ENCODE measurements around the gene RABEP2.
"Not testable (repeated sequence)": the region's sequence is repeated elsewhere in the genome, so short reads cannot be mapped to it uniquely, and the experiment has no call there.

RABEP2 gene

DNA sequence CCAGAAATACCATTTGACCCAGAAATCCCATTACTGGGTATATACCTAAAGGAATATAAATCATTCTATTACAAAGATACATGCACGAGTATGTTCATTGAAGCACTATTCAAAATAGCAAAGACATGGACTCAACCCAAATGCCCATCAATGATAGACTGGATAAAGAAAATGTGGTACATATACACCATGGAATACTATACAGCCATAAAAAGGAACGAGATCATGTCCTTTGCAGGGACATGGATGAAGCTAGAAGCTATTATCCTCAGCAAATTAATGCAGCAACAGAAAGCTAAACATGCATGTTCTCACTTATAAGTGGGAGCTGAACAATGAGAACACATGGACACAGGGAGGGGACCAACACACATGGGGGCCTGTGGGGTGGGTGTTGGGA lies 1.2 kb upstream of the RABEP2 start:
- not testable (repeated sequence) for H3K36me3 ChIP-seq (ENCODE audit: insufficient read depth, low read length); H3K4me1 ChIP-seq (ENCODE audit: insufficient read depth, low read length); H3K27me3 ChIP-seq (ENCODE audit: insufficient read depth, low read length); H3K9me3 ChIP-seq (ENCODE audit: low read length); H2AFZ ChIP-seq (ENCODE audit: low read depth, low read length)
- H3K4me3 ChIP-seq (ENCODE audit: low read length) = peak overlapping the region; percentile 57

DNA sequence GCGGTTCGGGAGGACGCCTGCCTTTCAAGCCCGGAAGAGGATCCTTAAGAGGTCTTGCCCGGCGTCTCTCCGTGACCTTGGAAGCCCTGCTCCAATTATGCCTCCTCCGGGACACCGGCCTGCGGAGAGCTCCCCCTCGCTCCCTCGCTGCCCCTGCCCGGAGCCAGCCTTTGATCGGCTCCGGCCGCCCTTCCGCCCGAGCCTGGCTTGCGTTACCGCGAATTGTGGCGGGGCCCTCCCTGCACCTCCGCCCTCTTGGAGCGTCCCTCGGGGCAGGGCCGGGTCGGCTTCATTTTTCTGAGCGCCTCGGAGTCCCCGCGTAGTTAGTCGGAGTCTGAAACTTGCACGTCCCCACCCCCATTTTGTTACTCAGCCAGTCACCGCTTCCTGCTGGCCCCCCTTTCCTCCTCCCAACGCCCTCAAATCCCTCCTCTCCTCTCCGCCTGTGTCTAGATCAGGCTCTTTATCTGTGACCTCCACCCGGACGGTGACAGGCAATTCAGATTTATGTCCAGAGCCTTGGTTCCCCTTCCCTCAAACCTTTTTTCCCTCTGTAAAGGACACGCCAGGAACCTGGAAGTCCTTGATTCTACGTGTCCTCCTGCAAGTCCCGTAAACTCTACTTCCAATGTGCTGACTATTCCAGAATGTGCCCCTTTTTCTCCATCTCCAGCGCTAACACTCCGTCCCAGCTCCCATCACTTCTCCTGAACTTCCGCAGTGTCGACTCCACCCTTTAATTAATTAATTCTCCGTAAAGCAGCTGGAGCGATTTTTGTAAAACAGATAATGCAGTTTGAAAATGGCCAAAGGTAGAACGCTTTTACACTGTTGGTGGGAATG lies 569 bp upstream of the RABEP2 start:
- peaks cover 3% of the 10 kb centered on the region for H3K36me3 ChIP-seq (ENCODE audit: insufficient read depth, low read length)
- peaks cover 2% of the 10 kb centered on the region for H3K4me1 ChIP-seq (ENCODE audit: insufficient read depth, low read length)
- no peaks in the 10 kb centered on the region for H3K9me3 ChIP-seq (ENCODE audit: low read length)
- H3K27me3 ChIP-seq (ENCODE audit: insufficient read depth, low read length) = no peaks in the 10 kb centered on the region
- H2AFZ ChIP-seq (ENCODE audit: low read depth, low read length) = peak overlapping the region; percentile 97
- H3K4me3 ChIP-seq (ENCODE audit: low read length) = peak overlapping the region; percentile 57

DNA sequence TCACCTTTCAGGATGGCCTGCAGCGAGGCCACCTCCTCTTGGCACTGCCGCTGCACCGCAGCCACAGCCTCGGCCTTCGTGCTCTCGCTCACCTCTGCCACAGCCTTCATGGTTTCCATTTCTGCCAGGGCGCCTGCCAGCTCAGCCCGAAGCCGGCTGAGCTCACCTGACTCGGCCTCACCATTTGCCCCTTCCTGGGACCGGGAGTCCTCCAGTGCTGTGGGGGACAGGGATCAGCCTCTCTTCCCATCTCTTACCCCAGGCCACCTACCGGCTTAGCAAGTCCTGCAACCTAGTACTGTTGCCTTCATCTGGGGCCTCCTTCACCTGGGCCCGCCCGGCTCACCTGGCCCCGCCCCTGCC lies 658 bp downstream of the RABEP2 start:
- peaks cover 3% of the 10 kb centered on the region for H3K36me3 ChIP-seq (ENCODE audit: insufficient read depth, low read length)
- H3K9me3 ChIP-seq (ENCODE audit: low read length) = no peaks in the 10 kb centered on the region
- peak overlapping the region; percentile 97 for H2AFZ ChIP-seq (ENCODE audit: low read depth, low read length)
- H3K27me3 ChIP-seq (ENCODE audit: insufficient read depth, low read length) = no peaks in the 10 kb centered on the region
- peak overlapping the region; percentile 57 for H3K4me3 ChIP-seq (ENCODE audit: low read length)
- no peaks in the 10 kb centered on the region for H3K4me1 ChIP-seq (ENCODE audit: insufficient read depth, low read length)

DNA sequence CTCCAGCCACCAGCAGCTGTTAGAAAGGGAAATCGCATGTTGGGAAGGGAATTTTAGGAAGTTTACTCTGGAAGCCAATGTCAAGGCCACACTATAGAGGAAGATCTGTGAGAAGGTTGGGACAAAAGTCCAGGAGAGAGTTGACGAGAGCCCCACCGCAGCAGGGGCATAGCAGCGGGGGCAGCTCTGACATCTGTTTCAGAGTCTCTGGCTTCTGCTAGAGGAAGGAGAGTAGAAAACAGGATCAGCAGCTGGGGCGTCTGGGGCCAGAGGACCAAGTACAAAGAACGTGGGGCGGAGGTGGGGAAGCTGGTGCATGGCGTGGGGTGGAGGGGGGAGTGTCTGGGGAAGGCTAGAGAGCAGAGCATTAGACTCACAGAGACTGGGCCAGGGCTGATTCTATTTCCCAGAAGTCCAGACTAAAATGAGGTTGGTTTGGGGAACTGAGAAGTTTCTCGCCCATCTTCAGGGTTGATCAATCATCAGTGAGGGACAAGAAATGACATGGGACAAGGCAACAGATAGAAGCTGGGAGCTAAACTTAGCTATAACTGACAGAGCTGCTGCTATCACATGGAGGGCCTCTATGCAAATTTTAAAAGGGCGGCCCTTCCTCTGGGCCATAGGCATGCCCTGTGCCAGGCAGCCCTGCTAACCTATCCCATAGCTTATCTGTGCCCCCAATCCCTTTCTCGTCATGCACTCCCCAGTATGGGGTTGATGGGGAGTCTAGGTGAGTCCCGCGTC lies 1.2 kb downstream of the RABEP2 start:
- peak overlapping the region; percentile 57 for H3K4me3 ChIP-seq (ENCODE audit: low read length)
- H3K4me1 ChIP-seq (ENCODE audit: insufficient read depth, low read length) = no peaks in the 10 kb centered on the region
- H3K27me3 ChIP-seq (ENCODE audit: insufficient read depth, low read length) = no peaks in the 10 kb centered on the region
- H2AFZ ChIP-seq (ENCODE audit: low read depth, low read length) = no peak overlapping the region
- H3K36me3 ChIP-seq (ENCODE audit: insufficient read depth, low read length) = peaks cover 5% of the 10 kb centered on the region
- no peaks in the 10 kb centered on the region for H3K9me3 ChIP-seq (ENCODE audit: low read length)

DNA sequence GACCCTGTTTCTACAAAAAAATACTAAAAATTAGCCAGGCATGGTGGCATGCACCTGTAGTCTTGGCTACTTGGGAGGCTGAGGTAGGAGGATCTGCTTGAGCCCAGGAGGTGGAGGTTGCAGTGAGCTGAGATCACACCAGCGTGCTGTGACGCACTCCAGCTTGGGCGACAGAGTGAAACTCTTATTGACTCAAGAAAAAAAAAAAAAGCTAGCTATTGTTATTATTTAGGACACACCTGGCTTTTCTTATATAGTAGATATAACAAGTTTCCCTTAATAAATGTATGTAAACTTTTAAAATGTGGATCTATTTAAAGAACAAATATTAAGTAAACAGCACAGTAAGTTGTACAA lies 1.8 kb downstream of the RABEP2 start:
- H3K4me1 ChIP-seq (ENCODE audit: insufficient read depth, low read length) = no peaks in the 10 kb centered on the region
- no peaks in the 10 kb centered on the region for H3K9me3 ChIP-seq (ENCODE audit: low read length)
- no peak overlapping the region for H2AFZ ChIP-seq (ENCODE audit: low read depth, low read length)
- H3K36me3 ChIP-seq (ENCODE audit: insufficient read depth, low read length) = peaks cover 7% of the 10 kb centered on the region
- H3K27me3 ChIP-seq (ENCODE audit: insufficient read depth, low read length) = no peaks in the 10 kb centered on the region
- no peak overlapping the region for H3K4me3 ChIP-seq (ENCODE audit: low read length)

DNA sequence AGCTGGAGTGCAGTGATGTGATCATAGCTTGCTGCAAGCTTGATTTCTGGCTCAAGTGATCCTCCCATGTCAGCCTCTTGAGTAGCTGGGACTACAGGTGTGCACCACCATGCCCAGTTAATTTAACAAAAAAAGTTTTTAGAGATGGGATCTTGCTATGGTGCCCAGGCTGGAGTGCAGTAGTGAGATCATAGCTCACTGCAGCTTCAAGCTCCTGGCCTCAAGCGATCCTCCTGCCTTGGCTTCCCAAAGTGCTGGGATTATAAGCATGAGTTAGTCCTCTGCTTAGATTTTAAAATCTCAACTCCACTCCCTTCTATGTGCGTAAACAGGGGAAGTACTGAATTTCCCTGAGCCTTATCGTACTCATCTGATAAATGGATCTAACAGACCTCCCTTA lies 6.3 kb downstream of the RABEP2 start:
- Histone ChIP-seq H2AFZ (ENCODE audit: low read depth, low read length) (no peak overlapping the region), H3K4me3 (ENCODE audit: low read length) (no peak overlapping the region), H3K9me3 (ENCODE audit: low read length) (no peaks in the 10 kb centered on the region)

DNA sequence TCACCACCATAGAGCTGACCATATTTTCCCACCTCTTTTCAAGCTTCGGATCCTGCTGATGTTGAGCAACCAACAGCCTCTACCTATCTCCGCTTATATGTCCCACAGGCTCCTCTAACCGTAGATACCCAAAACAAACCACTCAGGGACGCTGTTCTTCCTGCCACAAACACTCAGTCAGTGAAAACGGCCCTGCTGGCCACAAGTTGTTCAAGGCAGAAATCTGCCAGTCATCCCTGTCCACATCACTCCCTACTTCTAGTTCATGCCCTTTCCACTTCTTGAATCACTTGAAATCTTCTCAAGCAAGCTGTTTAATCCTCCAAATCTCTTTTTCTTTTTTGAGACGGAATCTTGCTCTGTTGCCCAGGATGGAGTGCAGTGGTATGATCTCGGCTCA lies 7.9 kb downstream of the RABEP2 start:
- Histone ChIP-seq H3K9me3 (ENCODE audit: low read length) (no peaks in the 10 kb centered on the region), H3K4me3 (ENCODE audit: low read length) (no peak overlapping the region), H3K4me1 (ENCODE audit: insufficient read depth, low read length) (no peaks in the 10 kb centered on the region), H2AFZ (ENCODE audit: low read depth, low read length) (no peak overlapping the region), H3K27me3 (ENCODE audit: insufficient read depth, low read length) (no peaks in the 10 kb centered on the region), H3K36me3 (ENCODE audit: insufficient read depth, low read length) (peaks cover 27% of the 10 kb centered on the region)

More for the DNA sequence above, 6.3 kb downstream of the RABEP2 start:
- no peaks in the 10 kb centered on the region for H3K27me3 ChIP-seq (ENCODE audit: insufficient read depth, low read length)
- no peaks in the 10 kb centered on the region for H3K4me1 ChIP-seq (ENCODE audit: insufficient read depth, low read length)
- H3K36me3 ChIP-seq (ENCODE audit: insufficient read depth, low read length) = peaks cover 27% of the 10 kb centered on the region

DNA sequence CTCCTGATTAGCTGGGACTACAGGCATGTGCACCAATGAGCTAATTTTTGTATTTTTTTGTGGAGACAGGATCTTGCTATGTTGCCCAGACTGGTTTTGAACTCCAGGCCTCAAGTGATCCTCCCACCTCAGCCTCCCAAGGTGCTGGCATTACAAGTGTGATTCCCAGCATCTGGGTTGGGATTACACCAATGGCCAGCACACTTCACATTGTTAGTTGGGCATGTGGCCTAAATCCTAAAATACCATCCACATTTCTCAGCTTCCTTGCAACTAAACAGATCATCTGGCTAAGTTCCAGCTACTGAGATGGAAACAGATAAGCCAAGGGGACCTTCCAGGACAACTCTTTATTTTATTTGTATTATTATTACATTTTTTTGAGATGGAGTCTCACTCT lies 9.9 kb downstream of the RABEP2 start:
- no peak overlapping the region for H2AFZ ChIP-seq (ENCODE audit: low read depth, low read length)
- H3K9me3 ChIP-seq (ENCODE audit: low read length) = no peaks in the 10 kb centered on the region
- H3K27me3 ChIP-seq (ENCODE audit: insufficient read depth, low read length) = no peaks in the 10 kb centered on the region
- no peak overlapping the region for H3K4me3 ChIP-seq (ENCODE audit: low read length)
- H3K4me1 ChIP-seq (ENCODE audit: insufficient read depth, low read length) = no peaks in the 10 kb centered on the region
- H3K36me3 ChIP-seq (ENCODE audit: insufficient read depth, low read length) = peaks cover 32% of the 10 kb centered on the region

DNA sequence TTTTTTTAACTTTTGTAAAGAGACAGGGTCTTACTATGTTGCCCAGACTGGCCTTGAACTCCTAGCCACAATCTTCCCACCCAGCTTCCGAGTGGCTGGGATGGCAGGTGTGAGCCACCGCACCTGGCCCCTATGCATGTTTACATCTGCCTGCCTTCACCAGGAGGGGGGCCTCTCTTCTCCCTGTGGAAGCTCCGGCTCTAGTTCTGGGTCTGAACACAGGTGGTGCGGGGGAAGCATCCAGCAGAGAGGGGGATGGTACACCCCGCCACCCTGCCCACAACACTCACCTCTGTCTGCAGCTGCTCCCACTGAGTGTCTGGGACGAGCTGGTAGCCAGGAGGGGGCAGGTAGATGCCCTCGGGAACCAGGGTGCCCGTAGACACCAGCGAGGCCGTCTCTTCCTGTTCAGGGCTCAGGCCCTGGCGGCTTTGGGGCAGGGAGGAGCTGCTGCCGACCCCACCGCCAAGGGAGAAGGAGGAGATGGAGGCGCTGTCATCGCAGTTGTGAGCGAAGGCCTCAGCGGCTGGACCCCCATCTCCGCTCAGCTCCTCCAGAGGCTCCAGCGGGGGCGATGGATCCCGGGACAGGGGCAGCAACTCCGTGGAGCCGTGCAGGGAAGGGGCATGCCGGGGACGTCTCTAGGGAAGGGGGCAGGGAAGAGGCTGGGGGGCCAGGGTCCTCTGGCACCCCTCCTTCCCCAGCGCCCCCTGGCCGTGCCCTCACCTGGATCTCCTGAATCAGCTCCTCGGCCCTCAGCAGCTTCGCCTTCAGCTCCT lies 10.9 kb downstream of the RABEP2 start:
- no peak overlapping the region for H2AFZ ChIP-seq (ENCODE audit: low read depth, low read length)

DNA sequence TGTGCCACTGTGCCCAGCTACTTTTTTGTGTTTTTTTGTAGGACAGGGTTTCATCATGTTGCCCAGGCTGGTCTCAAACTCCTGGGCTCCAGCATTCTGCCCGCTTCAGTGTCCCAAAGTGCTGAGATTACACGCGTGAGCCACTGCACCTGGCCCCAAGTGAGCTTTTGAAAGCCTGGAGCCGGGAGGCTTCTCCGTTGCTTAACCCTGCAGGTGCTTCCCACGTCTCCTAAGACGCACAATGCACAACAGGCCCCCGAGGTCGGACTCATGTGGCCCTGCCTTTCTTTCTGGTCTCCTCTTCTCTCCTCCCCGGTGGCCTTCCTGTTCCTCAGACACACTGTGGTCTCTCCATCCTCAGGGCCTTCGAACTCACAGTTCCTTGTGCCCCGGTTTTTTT lies 12.5 kb downstream of the RABEP2 start:
- no peaks in the 10 kb centered on the region for H3K9me3 ChIP-seq (ENCODE audit: low read length)
- peaks cover 28% of the 10 kb centered on the region for H3K36me3 ChIP-seq (ENCODE audit: insufficient read depth, low read length)
- no peak overlapping the region for H2AFZ ChIP-seq (ENCODE audit: low read depth, low read length)
- H3K4me3 ChIP-seq (ENCODE audit: low read length) = no peak overlapping the region
- H3K27me3 ChIP-seq (ENCODE audit: insufficient read depth, low read length) = no peaks in the 10 kb centered on the region
- H3K4me1 ChIP-seq (ENCODE audit: insufficient read depth, low read length) = no peaks in the 10 kb centered on the region

More for the DNA sequence above, 10.9 kb downstream of the RABEP2 start:
- H3K4me1 ChIP-seq (ENCODE audit: insufficient read depth, low read length) = no peaks in the 10 kb centered on the region
- H3K4me3 ChIP-seq (ENCODE audit: low read length) = no peak overlapping the region
- peaks cover 32% of the 10 kb centered on the region for H3K36me3 ChIP-seq (ENCODE audit: insufficient read depth, low read length)
- H3K9me3 ChIP-seq (ENCODE audit: low read length) = no peaks in the 10 kb centered on the region
- H3K27me3 ChIP-seq (ENCODE audit: insufficient read depth, low read length) = no peaks in the 10 kb centered on the region

DNA sequence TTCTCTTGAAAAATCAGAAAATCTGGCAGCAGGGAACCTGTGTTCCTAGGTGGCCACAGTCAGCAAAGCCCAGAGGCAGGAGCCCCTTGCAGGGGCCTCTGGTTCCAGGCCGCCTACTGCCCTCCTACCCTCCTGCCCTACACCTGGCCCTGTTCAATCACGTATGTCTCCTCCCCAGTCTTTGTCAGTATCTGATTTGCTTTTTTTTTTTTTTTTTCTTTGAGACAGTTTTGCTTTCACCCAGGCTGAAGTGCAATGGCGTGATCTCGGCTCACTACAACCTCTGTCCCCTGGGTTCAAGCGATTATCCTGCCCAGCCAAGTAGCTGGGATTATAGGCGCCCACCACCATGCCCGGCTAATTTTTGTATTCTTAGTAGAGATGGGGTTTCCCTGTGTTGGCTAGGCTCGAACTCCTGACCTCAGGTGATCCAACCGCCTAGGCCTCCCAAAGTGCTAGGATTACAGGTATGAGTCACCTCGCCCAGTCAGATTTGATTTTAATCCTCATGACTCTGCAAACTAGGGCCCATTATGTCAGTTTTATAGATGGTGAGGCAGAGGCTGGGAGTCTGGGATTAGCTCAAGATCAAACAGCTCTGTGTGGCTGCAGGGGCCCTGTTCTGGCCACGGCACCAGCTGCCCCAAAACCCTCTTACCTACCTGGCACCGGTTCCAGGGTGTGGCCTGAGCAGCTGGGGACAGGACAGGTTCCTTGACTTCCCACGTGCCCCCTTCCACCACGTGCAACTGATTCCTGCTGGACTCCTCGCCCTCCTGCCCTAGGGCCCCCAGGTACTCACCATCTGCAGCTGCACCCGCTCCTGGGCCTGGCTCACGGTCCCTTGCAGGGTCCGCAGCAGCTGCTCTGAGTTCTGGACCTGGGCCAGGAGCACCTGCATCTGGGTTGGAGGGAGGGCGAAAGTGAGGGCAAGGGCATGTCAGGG lies 14.7 kb downstream of the RABEP2 start:
- H3K4me1 ChIP-seq (ENCODE audit: insufficient read depth, low read length) = peaks cover 4% of the 10 kb centered on the region
- no peak overlapping the region for H2AFZ ChIP-seq (ENCODE audit: low read depth, low read length)
- H3K4me3 ChIP-seq (ENCODE audit: low read length) = no peak overlapping the region
- no peaks in the 10 kb centered on the region for H3K9me3 ChIP-seq (ENCODE audit: low read length)
- peaks cover 15% of the 10 kb centered on the region for H3K36me3 ChIP-seq (ENCODE audit: insufficient read depth, low read length)
- H3K27me3 ChIP-seq (ENCODE audit: insufficient read depth, low read length) = no peaks in the 10 kb centered on the region

DNA sequence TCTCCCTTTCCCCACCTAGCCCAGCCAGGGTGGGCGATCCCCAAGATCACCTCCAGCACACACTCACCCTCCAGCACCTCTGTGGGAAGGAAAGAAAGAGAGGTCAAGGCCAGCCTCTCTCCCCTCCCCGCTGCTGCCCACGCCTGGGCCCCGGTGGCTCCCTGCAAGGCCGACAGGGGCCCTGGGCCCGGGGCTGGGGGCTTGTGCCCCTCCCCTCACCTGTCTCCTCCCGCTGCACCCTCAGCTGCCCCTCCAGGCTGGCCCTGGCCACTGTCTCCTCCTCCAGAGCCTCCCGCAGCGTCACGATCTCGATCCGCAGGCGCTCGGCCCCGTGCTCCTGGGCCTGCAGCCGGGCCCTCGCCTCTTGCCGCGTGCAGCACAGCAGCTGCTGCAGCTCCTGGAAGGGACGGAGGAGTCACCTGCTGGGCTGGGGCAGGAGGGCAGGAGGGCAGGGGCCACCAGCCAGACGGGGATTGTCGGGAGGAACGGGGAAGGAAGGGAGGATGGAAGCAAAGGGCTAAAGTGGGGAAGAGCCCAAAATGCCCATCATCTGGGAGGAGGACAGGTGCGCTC lies 19.2 kb downstream of the RABEP2 start:
- Histone ChIP-seq H3K9me3 (ENCODE audit: low read length) (no peaks in the 10 kb centered on the region), H3K27me3 (ENCODE audit: insufficient read depth, low read length) (no peaks in the 10 kb centered on the region), H3K36me3 (ENCODE audit: insufficient read depth, low read length) (peaks cover 10% of the 10 kb centered on the region), H3K4me1 (ENCODE audit: insufficient read depth, low read length) (peaks cover 4% of the 10 kb centered on the region), H2AFZ (ENCODE audit: low read depth, low read length) (no peak overlapping the region), H3K4me3 (ENCODE audit: low read length) (no peak overlapping the region)

Measured in neuron (in vitro differentiated cells).